ENCODE results near the gene ABCD1. TPM values are rescaled to one million over a fixed set of nuclear protein-coding genes. Genes with fewer than 3 reads are reported as not detected.
"Not testable (repeated sequence)": the region's sequence is repeated elsewhere in the genome, so short reads cannot be mapped to it uniquely, and the experiment has no call there.

ABCD1 gene
- total RNA-seq, 1 donor from 2014 or later: 22.3 TPM

- DNase-seq (ENCODE audit: low read depth): not testable (repeated sequence)
Measured at GRCh38 chrX:153694256-153694655, 30.4 kb upstream of the ABCD1 start.

- no peak for DNase-seq (ENCODE audit: low read depth)
Measured at GRCh38 chrX:153694687-153695270, 29.9 kb upstream of the ABCD1 start.

- DNase-seq (ENCODE audit: low read depth): no peak
Measured at GRCh38 chrX:153696100-153696499, 28.6 kb upstream of the ABCD1 start.

GRCh38 chrX:153696538-153696937, 28.1 kb upstream of the ABCD1 start:
- DNase-seq (ENCODE audit: low read depth): not testable (repeated sequence)

GRCh38 chrX:153696986-153697722, 27.5 kb upstream of the ABCD1 start:
- not testable (repeated sequence) for DNase-seq (ENCODE audit: low read depth)

- DNase-seq (ENCODE audit: low read depth): no peak
Measured at GRCh38 chrX:153697924-153698865, 26.5 kb upstream of the ABCD1 start.

- not testable (repeated sequence) for DNase-seq (ENCODE audit: low read depth)
Measured at GRCh38 chrX:153699210-153699783, 25.4 kb upstream of the ABCD1 start.

- not testable (repeated sequence) for DNase-seq (ENCODE audit: low read depth)
Measured at GRCh38 chrX:153699784-153700371, 24.8 kb upstream of the ABCD1 start.

GRCh38 chrX:153700376-153700945, 24.2 kb upstream of the ABCD1 start:
- no peak for DNase-seq (ENCODE audit: low read depth)

- DNase-seq (ENCODE audit: low read depth): no peak
Measured at GRCh38 chrX:153700967-153701366, 23.7 kb upstream of the ABCD1 start.

- DNase-seq (ENCODE audit: low read depth): no peak
Measured at GRCh38 chrX:153701706-153702105, 22.9 kb upstream of the ABCD1 start.

- DNase-seq (ENCODE audit: low read depth): no peak
Measured at GRCh38 chrX:153702336-153703035, 22.2 kb upstream of the ABCD1 start.

GRCh38 chrX:153703036-153703370, 21.7 kb upstream of the ABCD1 start:
- peak; percentile 59 for DNase-seq (ENCODE audit: low read depth)

- no peak for DNase-seq (ENCODE audit: low read depth)
Measured at GRCh38 chrX:153704021-153704526, 20.6 kb upstream of the ABCD1 start.

GRCh38 chrX:153704631-153705402, 19.8 kb upstream of the ABCD1 start:
- not testable (repeated sequence) for DNase-seq (ENCODE audit: low read depth)

GRCh38 chrX:153705403-153706060, 19.1 kb upstream of the ABCD1 start:
- DNase-seq (ENCODE audit: low read depth): not testable (repeated sequence)

GRCh38 chrX:153706799-153707198, 17.9 kb upstream of the ABCD1 start:
- DNase-seq (ENCODE audit: low read depth): no peak

- DNase-seq (ENCODE audit: low read depth): no peak
Measured at GRCh38 chrX:153707406-153707805, 17.2 kb upstream of the ABCD1 start.

- DNase-seq (ENCODE audit: low read depth): peak; percentile 87
Measured at GRCh38 chrX:153708415-153708814, 16.2 kb upstream of the ABCD1 start.

All from renal cortical epithelial cell (primary cell).